ENCODE measurements around the gene RASSF6.
"Not testable (repeated sequence)": the region's sequence is repeated elsewhere in the genome, so short reads cannot be mapped to it uniquely, and the experiment has no call there.

Gene RASSF6

GRCh38 chr4:73609706-73610105, 10.5 kb downstream of the RASSF6 start:
- no peak for DNase-seq

- no peak for DNase-seq
Measured at GRCh38 chr4:73608689-73609594, 11.3 kb downstream of the RASSF6 start.

- no peak for DNase-seq
Measured at GRCh38 chr4:73607375-73608033, 12.7 kb downstream of the RASSF6 start.

- DNase-seq = no peak
Measured at GRCh38 chr4:73606465-73606974, 13.7 kb downstream of the RASSF6 start.

GRCh38 chr4:73603854-73604584, 16.2 kb downstream of the RASSF6 start:
- DNase-seq = no peak

GRCh38 chr4:73603271-73603710, 16.9 kb downstream of the RASSF6 start:
- no peak for DNase-seq

- no peak for DNase-seq
Measured at GRCh38 chr4:73600954-73601353, 19.3 kb downstream of the RASSF6 start.

- DNase-seq = no peak
Measured at GRCh38 chr4:73599182-73599581, 21.1 kb downstream of the RASSF6 start.

GRCh38 chr4:73597594-73597993, 22.6 kb downstream of the RASSF6 start:
- DNase-seq = no peak

GRCh38 chr4:73597183-73597582, 23.1 kb downstream of the RASSF6 start:
- not testable (repeated sequence) for DNase-seq

- no peak for DNase-seq
Measured at GRCh38 chr4:73596001-73596400, 24.2 kb downstream of the RASSF6 start.

- no peak for DNase-seq
Measured at GRCh38 chr4:73593631-73594241, 26.5 kb downstream of the RASSF6 start.

- DNase-seq = no peak
Measured at GRCh38 chr4:73589887-73590801, 30.1 kb downstream of the RASSF6 start.

- no peak for DNase-seq
Measured at GRCh38 chr4:73589261-73589847, 30.9 kb downstream of the RASSF6 start.

GRCh38 chr4:73588613-73589012, 31.6 kb downstream of the RASSF6 start:
- no peak for DNase-seq

GRCh38 chr4:73586666-73587065, 33.6 kb downstream of the RASSF6 start:
- DNase-seq = no peak

GRCh38 chr4:73586040-73586439, 34.2 kb downstream of the RASSF6 start:
- DNase-seq = no peak

GRCh38 chr4:73585345-73585744, 34.9 kb downstream of the RASSF6 start:
- no peak for DNase-seq

GRCh38 chr4:73583666-73584065, 36.6 kb downstream of the RASSF6 start:
- DNase-seq = no peak

GRCh38 chr4:73577371-73577770, 42.9 kb downstream of the RASSF6 start:
- no peak for DNase-seq

- no peak for DNase-seq
Measured at GRCh38 chr4:73576381-73576780, 43.9 kb downstream of the RASSF6 start.
